Smooth muscle cell of the brain vasculature (primary cell): ENCODE results near the gene PKP1.

Source experiments
- DNase-seq: peaks from one replicate; pipeline ENCODE4 v3.0.0-alpha.2; 2012; ENCODE audit warnings: low read depth, low spot score

PKP1 gene

DNA sequence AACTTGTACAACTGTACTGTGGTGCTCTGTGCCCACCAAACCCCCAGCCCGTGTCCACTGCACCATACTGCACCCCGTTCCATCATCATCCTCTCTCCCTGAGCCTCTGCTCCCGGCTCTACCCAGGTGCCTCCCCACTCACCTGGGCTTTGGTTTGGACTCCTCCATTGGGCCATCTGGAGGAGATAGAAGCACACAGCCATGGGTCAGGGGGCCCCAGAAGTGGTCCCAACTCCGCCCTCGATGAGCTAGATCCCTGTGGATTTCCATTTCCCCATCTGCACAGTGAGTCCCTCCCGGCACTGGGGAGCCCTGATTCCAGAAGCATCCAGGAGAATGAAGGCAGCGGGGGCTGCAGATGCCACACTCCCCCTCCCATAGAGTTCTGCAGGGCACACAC is 83.4 kb downstream of the PKP1 start:
- no peak for DNase-seq

DNA sequence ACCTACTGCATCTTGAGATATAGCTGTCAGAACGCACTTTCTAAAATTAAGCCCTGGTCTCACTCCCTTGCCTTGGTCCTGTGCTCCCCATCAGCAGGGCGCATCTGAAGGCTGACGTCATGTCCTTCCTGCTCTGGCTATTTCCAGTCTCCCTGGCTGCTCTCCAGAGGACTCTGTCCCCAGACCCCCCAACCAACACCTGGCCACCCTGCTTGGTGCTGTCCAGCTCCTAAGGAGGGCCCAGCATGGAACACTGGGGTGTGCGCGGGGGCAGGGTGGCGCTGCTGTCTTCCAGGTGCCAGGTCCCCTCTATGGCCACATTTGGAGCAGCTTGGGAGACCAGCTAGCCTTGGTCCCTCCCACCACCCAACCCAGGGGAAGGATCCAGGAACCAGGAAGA is 85.9 kb downstream of the PKP1 start:
- no peak for DNase-seq

DNA sequence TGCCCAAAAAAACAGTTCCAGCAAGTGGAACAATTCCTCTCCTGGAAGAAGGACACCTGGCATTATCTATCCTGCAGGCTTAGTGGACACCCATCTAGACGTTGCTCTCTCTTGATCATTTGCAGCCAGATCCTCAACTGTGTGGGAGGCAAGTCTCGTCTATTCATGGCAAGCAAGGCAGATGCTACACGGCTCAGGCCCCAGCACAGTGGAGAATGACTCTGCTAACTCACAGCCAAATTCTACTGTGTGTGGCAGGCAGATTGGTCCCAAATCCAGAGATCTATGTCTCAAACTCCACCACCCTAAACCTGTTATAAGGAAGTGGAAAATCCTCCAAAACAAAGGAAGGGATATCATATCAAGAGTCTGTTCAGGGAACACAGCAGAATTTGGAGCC is 87.2 kb downstream of the PKP1 start:
- DNase-seq, result no peak

GRCh38 chr1:201371276-201371675 is 88.0 kb downstream of the PKP1 start:
- DNase-seq, result no peak

GRCh38 chr1:201371792-201372191 is 88.5 kb downstream of the PKP1 start:
- DNase-seq, result no peak

DNA sequence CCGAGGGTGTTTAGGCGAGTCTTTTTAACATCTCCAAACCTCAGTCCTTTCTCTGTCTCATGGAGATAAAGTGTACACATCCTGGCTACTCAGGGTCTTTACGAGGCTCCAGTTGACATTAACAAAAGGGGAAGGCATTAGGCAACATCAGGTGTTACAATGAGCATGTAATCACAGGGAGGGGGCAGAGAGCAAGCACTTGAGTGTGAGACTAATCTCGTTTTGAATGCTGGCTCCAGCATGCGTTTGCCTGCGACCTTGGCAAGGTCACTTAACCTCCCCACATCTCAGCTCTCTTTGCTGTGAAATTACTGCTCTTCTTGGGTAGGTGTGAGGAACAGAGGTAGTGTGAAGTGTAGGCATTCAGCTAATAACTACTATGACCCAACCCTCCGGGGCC is 91.1 kb downstream of the PKP1 start:
- DNase-seq, result no peak

DNA sequence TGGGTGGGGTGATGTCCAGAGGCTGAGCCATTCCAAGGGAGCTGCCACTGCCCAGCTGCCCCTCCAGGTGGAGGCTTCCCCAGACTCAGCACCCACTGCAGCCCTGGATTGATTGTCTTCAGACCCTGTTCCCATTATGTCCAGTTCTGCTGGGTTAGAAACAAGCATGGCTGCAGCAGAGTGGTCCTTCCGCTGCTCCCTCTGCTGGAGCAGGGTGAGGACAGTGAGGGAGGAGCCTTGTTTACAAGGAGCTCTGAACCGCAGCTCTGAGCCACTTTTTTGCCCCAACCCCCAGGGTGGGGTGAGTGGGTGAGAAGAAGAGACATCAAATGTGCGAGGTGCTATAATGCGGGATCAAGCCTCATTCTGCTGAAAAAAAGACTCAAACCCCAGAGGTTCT is 91.9 kb downstream of the PKP1 start:
- no peak for DNase-seq

- no peak for DNase-seq
Observed at GRCh38 chr1:201376107-201376463, 92.8 kb downstream of the PKP1 start.

GRCh38 chr1:201376464-201377374 is 93.4 kb downstream of the PKP1 start:
- peak; percentile 21 for DNase-seq

GRCh38 chr1:201377611-201378092 is 94.3 kb downstream of the PKP1 start, which contains the start of gene TNNT2:
Gene TNNT2, minus strand, starts transcription at chr1:201377680. Its CDS starts 4,426 bp downstream, at chr1:201373254.
- DNase-seq, result no peak

DNA sequence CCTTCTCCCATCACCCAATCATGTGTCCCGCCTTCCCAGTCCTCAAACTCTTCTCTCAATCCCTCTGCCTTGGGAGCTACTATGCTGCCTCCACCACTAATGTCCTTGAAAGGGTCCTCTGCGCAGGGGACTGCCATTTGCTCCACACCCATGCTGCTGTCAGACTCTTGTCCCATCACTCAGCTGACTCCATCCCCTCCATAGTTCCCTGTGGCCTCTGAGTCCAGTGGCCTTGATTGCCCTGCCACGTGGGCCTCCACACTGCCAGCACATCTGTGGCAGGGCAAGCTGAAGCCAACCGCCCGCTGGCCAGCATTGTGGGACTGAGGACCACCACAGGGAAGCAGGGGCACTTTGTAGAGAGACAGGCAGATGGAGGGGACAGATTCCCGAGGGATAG is 95.5 kb downstream of the PKP1 start:
- DNase-seq, result no peak

GRCh38 chr1:201379733-201380242 is 96.5 kb downstream of the PKP1 start:
- no peak for DNase-seq

DNA sequence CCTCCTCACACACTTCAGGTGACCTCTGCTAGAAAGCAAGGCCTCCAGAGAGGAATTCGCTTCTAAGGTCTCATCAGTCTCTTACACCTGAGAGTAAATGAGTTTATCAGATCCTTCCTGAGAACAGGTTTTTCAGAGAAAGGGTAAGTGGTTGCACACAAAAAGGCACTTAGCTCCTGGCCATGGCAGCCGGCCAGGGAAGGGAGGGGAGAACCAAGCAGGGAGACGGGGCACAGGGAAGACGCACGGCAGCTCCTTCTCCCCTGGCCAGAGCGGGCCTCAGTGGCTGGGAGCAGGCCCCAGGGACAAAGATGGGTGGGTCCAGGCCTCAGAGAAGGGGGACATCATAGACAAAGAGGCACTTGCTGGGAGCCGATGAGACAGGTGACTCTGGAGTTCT is 97.8 kb downstream of the PKP1 start:
- no peak for DNase-seq
